Measurements from ENCODE around the gene AHRR. TPM values are rescaled to one million over a fixed set of nuclear protein-coding genes. Genes with fewer than 3 reads are reported as not detected.
"Not testable (repeated sequence)": the region's sequence is repeated elsewhere in the genome, so short reads cannot be mapped to it uniquely, and the experiment has no call there.

The AHRR gene
- total RNA-seq, 1 donor from 2014 or later = not detected

GRCh38 chr5:471750-472058, 150.2 kb downstream of the AHRR start:
- Histone ChIP-seq H3K27me3 (no peaks in the 10 kb centered on the region), H3K4me1 (peaks cover 10 to 15% of the 10 kb centered on the region in 2 donors), H3K36me3 (peaks cover 4 to 23% of the 10 kb centered on the region in 2 donors), H3K4me3 (peak overlapping the region; percentile 63 to 100), H3K27ac (peak overlapping the region in 1 of 2 donors; percentile 52), H3K9me3 (no peaks in the 10 kb centered on the region)
- intact Hi-C loops (cut with DNase I) = loop anchor here (2.0 to 10.0 kb wide), 5 partner anchors 221 to 1333 kb away; partner anchors contain the start of genes CCDC127, CLPTM1L, NDUFS6 and SDHA
- TF ChIP-seq CTCF (IDR thresholded peaks at IDR 0.05) = no peak
- DNase-seq (ENCODE audit: low spot score in 2 of 2) = no peak

DNA sequence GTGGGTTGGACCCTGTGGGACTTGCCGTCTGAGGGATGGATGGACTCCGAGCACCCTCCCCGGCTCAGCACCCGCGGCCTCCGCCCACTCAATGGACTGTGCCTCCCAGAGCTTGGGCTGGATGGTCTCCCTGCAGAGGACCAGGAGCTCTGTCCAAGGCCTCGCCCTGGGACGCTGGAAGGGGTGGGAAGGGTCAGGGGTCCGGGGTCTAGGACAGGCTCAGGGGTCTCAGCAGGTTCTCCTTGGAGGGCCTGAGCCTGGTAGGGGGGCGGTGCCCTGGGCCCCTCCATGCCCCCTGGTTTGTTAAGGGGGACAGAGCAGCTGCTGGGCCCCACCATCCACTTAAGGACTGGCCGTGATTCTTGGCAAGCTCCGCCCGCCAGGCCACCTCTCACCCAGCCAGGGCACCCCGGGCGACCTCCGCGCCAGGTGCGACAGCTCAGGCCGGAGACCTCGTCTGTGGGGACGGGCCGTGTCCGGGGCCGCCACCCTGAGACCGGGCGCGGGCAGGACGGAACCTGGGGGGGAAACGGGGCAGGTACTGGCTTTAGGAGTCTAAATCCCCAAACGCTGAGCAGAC, 150.7 kb downstream of the AHRR start:
- peak overlapping the region; percentile 63 to 100 for H3K4me3 ChIP-seq
- H3K27ac ChIP-seq = peak overlapping the region; percentile 44 to 52
- peaks cover 10 to 15% of the 10 kb centered on the region in 2 donors for H3K4me1 ChIP-seq
- H3K27me3 ChIP-seq = no peaks in the 10 kb centered on the region
- no peaks in the 10 kb centered on the region for H3K9me3 ChIP-seq
- TF ChIP-seq CTCF (IDR thresholded peaks at IDR 0.05) = no peak
- H3K36me3 ChIP-seq = peaks cover 0 to 18% of the 10 kb centered on the region in 2 donors
- no peak for DNase-seq (ENCODE audit: low spot score in 2 of 2)
- intact Hi-C loops (cut with DNase I) = loop anchor here (2.0 to 10.0 kb wide), 4 partner anchors 220 to 1333 kb away; partner anchors contain the start of genes CCDC127, CLPTM1L, NDUFS6 and SDHA

DNA sequence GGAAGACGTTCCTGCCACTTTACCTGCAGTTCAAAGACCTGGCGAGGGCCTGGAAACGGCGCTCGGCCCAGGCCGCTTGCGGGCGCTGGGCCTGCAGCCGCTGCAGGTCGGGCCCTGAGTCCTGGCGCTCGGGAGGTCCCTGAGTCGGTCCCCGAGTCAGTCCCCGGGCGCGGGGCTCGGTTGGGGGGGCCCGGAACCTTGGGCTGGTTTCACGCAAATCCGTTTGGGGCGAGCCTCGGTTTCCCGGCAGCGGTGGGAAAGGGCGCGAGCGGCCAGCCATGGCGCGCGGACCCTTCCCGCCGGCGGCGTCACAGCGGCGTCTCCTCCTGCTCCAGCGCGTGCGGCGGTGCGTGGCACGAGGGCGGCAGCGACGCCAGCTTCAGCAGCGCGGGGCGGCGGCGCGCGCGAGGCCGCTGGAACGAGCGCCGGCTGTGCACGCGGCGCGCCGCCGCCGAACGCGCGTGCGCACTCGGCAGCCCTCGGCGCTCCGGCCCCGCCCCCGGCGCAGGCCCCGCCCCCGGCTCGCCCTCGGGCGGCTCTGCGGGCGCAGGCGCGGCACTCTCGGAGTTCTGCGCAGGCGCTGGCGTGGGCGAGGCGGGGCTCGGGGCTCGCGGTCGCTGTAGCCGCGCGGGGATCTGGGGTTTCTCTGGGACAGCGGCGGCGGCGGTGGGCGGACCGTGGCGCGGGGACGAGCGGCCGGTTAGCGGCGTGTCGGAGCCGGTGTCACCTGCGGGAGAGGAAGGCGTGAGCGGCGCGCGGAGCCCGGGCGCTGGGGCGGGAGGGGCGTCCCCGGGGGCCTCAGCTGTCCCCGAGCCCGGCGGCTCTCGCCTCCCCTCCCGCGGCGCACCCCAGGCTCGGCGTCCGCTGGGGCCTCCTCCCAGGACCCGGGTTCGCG, 151.4 kb downstream of the AHRR start:
- intact Hi-C loops (cut with DNase I) = loop anchor here (1.0 to 10.0 kb wide), 7 partner anchors 31 to 1332 kb away; partner anchors contain the start of genes CCDC127, CEP72, CLPTM1L and NDUFS6
- DNase-seq (ENCODE audit: low spot score in 2 of 2) = peak in 1 of 2 donors; percentile 91
- Histone ChIP-seq H3K4me3 (peak overlapping the region; percentile 91 to 100), H3K4me1 (peaks cover 10 to 15% of the 10 kb centered on the region in 2 donors), H3K27ac (peak overlapping the region; percentile 52 to 66), H3K36me3 (peaks cover 0 to 18% of the 10 kb centered on the region in 2 donors), H3K27me3 (no peaks in the 10 kb centered on the region), H3K9me3 (no peaks in the 10 kb centered on the region)
- TF ChIP-seq CTCF (IDR thresholded peaks at IDR 0.05) = no peak

DNA sequence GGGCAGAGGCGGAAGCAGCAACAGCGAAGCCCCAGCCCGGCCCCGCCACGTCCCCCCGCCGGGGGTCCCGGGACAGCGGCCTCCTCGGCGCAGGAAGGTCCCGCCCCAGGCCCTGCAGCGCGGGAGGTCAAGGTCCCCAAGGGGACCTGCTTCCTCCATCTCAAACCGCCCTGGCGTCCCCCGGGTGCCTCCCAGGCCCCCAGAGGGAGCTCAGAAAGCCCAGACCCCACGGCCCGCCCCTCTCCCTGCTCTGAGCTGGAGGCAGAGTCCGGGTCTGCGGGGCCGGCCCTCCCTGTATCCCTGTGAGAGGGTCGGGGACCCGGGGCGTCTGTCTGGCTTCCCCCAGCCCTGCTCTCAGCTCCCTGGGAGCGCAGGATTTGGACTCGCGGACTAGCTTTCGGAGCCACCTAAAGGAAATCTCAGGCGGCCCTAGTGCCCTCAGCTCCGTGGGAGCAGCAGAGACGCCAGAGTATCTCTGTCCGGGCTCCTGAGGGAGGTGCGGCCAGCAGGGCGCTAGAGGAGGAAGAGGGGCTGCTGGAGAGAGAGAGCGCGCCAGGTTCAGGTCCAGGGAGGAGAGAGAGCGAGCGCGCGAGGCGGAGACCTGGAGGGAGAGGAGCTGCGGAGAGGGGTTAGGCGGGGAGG, 152.2 kb downstream of the AHRR start:
- Histone ChIP-seq H3K4me1 (peaks cover 10 to 15% of the 10 kb centered on the region in 2 donors), H3K36me3 (peaks cover 0 to 15% of the 10 kb centered on the region in 2 donors), H3K27ac (peak overlapping the region; percentile 6 to 66), H3K4me3 (peak overlapping the region; percentile 91 to 100), H3K9me3 (no peaks in the 10 kb centered on the region), H3K27me3 (peaks cover 1% of the 10 kb centered on the region)
- TF ChIP-seq CTCF (IDR thresholded peaks at IDR 0.05) = no peak
- DNase-seq (ENCODE audit: low spot score in 2 of 2) = no peak
- intact Hi-C loops (cut with DNase I) = loop anchor here (1.0 to 10.0 kb wide), 7 partner anchors 31 to 1331 kb away; partner anchors contain the start of genes CCDC127, CEP72, CLPTM1L and NDUFS6

DNA sequence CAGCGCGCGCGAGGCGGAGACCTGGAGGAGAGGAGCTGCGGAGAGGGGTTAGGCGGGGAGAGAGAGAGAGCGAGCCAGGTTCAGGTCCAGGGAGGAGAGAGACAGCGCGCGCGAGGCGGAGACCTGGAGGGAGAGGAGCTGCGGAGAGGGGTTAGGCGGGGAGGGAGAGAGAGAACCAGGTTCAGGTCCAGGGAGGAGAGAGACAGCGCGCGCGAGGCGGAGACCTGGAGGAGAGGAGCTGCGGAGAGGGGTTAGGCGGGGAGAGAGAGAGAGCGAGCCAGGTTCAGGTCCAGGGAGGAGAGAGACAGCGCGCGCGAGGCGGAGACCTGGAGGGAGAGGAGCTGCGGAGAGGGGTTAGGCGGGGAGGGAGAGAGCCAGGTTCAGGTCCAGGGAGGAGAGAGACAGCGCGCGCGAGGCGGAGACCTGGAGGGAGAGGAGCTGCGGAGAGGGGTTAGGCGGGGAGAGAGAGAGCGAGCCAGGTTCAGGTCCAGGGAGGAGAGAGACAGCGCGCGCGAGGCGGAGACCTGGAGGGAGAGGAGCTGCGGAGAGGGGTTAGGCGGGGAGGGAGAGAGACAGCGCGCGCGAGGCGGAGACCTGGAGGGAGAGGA, 152.8 kb downstream of the AHRR start:
- not testable (repeated sequence) for H3K27ac ChIP-seq; DNase-seq (ENCODE audit: low spot score in 2 of 2); H3K9me3 ChIP-seq; H3K27me3 ChIP-seq
- H3K36me3 ChIP-seq = peaks cover 0 to 11% of the 10 kb centered on the region in 2 donors
- peak overlapping the region; percentile 91 to 100 for H3K4me3 ChIP-seq
- intact Hi-C loops (cut with DNase I) = loop anchor here (5.0 to 10.0 kb wide), 3 partner anchors 218 to 1330 kb away; partner anchors contain the start of genes CLPTM1L, NDUFS6 and TPPP
- H3K4me1 ChIP-seq = peaks cover 10 to 15% of the 10 kb centered on the region in 2 donors

Measured in ascending aorta (tissue), 2 donors.